ENCODE results near the gene FBXO24.

DNA sequence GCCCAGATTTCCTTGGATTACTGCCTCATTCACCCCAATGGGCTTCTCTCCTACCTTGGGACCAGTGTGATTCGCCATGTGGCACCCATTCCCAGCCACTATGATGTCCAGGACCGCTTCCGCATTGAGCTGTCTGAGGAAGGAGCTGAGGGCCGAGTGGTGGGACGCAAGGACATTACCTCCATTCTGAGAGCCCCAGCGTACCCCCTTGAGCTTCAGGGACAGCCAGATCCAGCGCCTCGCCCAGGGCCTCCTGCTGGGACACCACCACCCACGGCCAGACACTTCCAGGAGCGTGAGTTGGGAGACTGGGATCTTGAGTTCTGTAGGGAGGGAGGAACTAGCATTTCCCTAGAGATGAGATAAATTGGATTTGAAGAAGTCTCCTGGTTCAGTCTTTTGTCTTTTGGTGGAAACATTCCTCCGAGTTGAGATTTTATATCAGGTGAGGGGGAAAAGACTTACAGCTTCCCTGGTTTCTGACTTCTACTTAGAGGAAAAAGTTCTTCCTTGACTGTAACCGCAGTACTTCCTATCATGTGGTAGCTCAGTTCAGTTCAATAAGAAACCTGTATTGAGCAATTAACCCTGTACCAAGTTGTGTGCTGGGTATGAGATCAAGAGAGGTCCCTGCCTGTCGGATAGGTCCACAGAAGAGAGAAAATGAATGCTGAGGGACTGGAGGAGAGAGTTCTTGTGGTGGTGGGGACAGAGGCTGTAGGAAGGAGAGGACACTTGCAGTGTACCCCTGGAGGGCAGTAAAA lies 27.5 kb downstream of the FBXO24 start:
- TF ChIP-seq, protein P1, sequence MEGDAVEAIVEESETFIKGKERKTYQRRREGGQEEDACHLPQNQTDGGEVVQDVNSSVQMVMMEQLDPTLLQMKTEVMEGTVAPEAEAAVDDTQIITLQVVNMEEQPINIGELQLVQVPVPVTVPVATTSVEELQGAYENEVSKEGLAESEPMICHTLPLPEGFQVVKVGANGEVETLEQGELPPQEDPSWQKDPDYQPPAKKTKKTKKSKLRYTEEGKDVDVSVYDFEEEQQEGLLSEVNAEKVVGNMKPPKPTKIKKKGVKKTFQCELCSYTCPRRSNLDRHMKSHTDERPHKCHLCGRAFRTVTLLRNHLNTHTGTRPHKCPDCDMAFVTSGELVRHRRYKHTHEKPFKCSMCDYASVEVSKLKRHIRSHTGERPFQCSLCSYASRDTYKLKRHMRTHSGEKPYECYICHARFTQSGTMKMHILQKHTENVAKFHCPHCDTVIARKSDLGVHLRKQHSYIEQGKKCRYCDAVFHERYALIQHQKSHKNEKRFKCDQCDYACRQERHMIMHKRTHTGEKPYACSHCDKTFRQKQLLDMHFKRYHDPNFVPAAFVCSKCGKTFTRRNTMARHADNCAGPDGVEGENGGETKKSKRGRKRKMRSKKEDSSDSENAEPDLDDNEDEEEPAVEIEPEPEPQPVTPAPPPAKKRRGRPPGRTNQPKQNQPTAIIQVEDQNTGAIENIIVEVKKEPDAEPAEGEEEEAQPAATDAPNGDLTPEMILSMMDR (conservative IDR thresholded peaks at IDR 0.05; ENCODE audit: low read depth, low read length), result no peak
- TF ChIP-seq CEBPB (IDR thresholded peaks at IDR 0.05; ENCODE audit: low read depth, low read length), result no peak
- TF ChIP-seq USF2 (IDR thresholded peaks at IDR 0.05; ENCODE audit: low read depth, low read length), result no peak
- no peak for TF ChIP-seq POLR2A (IDR thresholded peaks at IDR 0.05; ENCODE audit: low read depth, low read length)
- no peak for TF ChIP-seq RFX5 (IDR thresholded peaks at IDR 0.05; ENCODE audit: low read depth, low read length)
- TF ChIP-seq RAD21 (IDR thresholded peaks at IDR 0.05; ENCODE audit: low read length), result no peak
- TF ChIP-seq, protein P2, sequence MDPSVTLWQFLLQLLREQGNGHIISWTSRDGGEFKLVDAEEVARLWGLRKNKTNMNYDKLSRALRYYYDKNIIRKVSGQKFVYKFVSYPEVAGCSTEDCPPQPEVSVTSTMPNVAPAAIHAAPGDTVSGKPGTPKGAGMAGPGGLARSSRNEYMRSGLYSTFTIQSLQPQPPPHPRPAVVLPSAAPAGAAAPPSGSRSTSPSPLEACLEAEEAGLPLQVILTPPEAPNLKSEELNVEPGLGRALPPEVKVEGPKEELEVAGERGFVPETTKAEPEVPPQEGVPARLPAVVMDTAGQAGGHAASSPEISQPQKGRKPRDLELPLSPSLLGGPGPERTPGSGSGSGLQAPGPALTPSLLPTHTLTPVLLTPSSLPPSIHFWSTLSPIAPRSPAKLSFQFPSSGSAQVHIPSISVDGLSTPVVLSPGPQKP (IDR thresholded peaks at IDR 0.05; ENCODE audit: borderline replicate concordance, low read depth, low read length), result no peak
- no peak for TF ChIP-seq NFE2L2 (IDR thresholded peaks at IDR 0.05; ENCODE audit: low read depth, low read length)
- TF ChIP-seq CHD1 (IDR thresholded peaks at IDR 0.05; ENCODE audit: low read depth, low read length), result no peak
- TF ChIP-seq BHLHE40 (IDR thresholded peaks at IDR 0.05; ENCODE audit: low read depth, low read length), result no peak
- TF ChIP-seq MAZ (IDR thresholded peaks at IDR 0.05; ENCODE audit: borderline replicate concordance, low read depth, low read length), result no peak

Data from IMR-90 (cell line).